HCT116 (cell line): ENCODE data around the gene TRAF5. TPM values are rescaled to one million over a fixed set of nuclear protein-coding genes. Genes with fewer than 3 reads are reported as not detected.

ENCODE experiments used
- ATAC-seq: fragments of 200-7000 bp; cut with Tn5 transposase; 2 replicates; pipeline ENCODE4 v1.9.1; 2020; ENCODE audit warnings: mild to moderate bottlenecking, moderate library complexity
- BruUV-seq: library from RNA; stranded (reverse); fragments of 400-500 nt; replicated peaks from 2 replicates; lab custom pipeline; 2021; lab: Mats Ljungman, UMichigan
- CTCF ChIA-PET: fragments of 300-600 bp; sonication (Branson Sonifier 250); formaldehyde crosslinking; loops from one replicate; lab custom pipeline; 2021; ENCODE audit warnings: antibody characterized with exemption; lab: Charles Lee
- POLR2A ChIA-PET: fragments of 300-600, 350-600 bp; sonication (Branson Sonifier 250); formaldehyde crosslinking; loops from one replicate; lab custom pipeline; 2021; ENCODE audit warnings: antibody characterized with exemption; lab: Charles Lee
- RAD21 ChIA-PET, 2 experiments: fragments of 300-600 bp; sonication (Branson Sonifier 250); formaldehyde crosslinking; loops; one replicate each; lab custom pipeline; 2023; ENCODE audit warnings: low total read pairs in 2 of 2; ENCODE audit not compliant: uncharacterized antibody in 2 of 2, unreplicated experiment in 2 of 2, low non-redundant PET in 1 of 2; lab: Charles Lee
- DNase-seq: peaks from one replicate; pipeline ENCODE4 v3.0.0-alpha.2; 2010; ENCODE audit warnings: low read depth, low spot score
- H2AFZ ChIP-seq: fragments of 200-600 bp; shearing (Covaris generic), sonication (generic); 2 replicates; pipeline ENCODE4 v1.6.1; 2017; ENCODE audit warnings: low read depth, mixed run types, mixed read lengths, antibody characterized with exemption, low read length; ENCODE audit not compliant: poor library complexity, severe bottlenecking
- H3K27ac ChIP-seq: 2 replicates; pipeline ENCODE4 v1.5.1; 2012; ENCODE audit warnings: low read depth, low read length
- H3K27me3 ChIP-seq: fragments of 200-600 bp; sonication (generic); 2 replicates; pipeline ENCODE4 v1.6.1; 2016; ENCODE audit warnings: mixed run types, low read length, mixed read lengths; ENCODE audit not compliant: insufficient read depth
- H3K36me3 ChIP-seq, 2 experiments: fragments of 200-500 bp in 1 of 2; fragments of 200-600 bp in 1 of 2; sonication (Bioruptor generic) in 1 of 2; sonication (generic) in 1 of 2; 2 replicates each; pipeline versions ENCODE4 v1.5.1 to v1.6.1; 2014 to 2016; ENCODE audit warnings: low read length in 2 of 2, inconsistent platforms in 1 of 2, mixed read lengths in 1 of 2, mixed run types in 1 of 2; ENCODE audit not compliant: insufficient read depth in 2 of 2, control insufficient read depth in 1 of 2
- H3K4me1 ChIP-seq, 2 experiments: fragments of 200-600 bp in 1 of 2; sonication (generic) in 1 of 2; 2 replicates each; pipeline versions ENCODE4 v1.5.1 to v1.6.1; 2012 to 2017; ENCODE audit warnings: low read length in 2 of 2, inconsistent platforms in 1 of 2, mild to moderate bottlenecking in 1 of 2, mixed read lengths in 1 of 2, mixed run types in 1 of 2, moderate library complexity in 1 of 2; ENCODE audit not compliant: insufficient read depth in 2 of 2, control insufficient read depth in 1 of 2
- H3K4me2 ChIP-seq: fragments of 200-600 bp; sonication (generic); 2 replicates; pipeline ENCODE4 v1.6.1; 2017; ENCODE audit warnings: mixed run types, low read length, mixed read lengths
- H3K4me3 ChIP-seq, 2 experiments: fragments of 200-600 bp in 1 of 2; sonication (generic) in 1 of 2; replicated peaks in 1 of 2; 2 replicates each; pipeline ENCODE4 v1.5.1; 2011 to 2016; ENCODE audit warnings: low read length in 2 of 2, control low read depth in 1 of 2, low read depth in 1 of 2, mild to moderate bottlenecking in 1 of 2, mixed read lengths in 1 of 2, mixed run types in 1 of 2
- H3K79me2 ChIP-seq: fragments of 200-600 bp; sonication (generic); 2 replicates; pipeline ENCODE4 v1.6.1; 2017; ENCODE audit warnings: mild to moderate bottlenecking, mixed run types, low read length, moderate library complexity, mixed read lengths; ENCODE audit not compliant: insufficient read depth
- H3K9ac ChIP-seq: fragments of 200-600 bp; sonication (generic); 2 replicates; pipeline ENCODE4 v1.6.1; 2016; ENCODE audit warnings: low read length, mixed read lengths
- H3K9me2 ChIP-seq: fragments of 200-600 bp; sonication (generic), shearing (Covaris generic); 2 replicates; pipeline ENCODE4 v1.6.1; 2017; ENCODE audit warnings: mixed run types, mild to moderate bottlenecking, moderate library complexity; ENCODE audit not compliant: insufficient read depth
- H3K9me3 ChIP-seq, 2 experiments: fragments of 200-500 bp in 1 of 2; fragments of 200-600 bp in 1 of 2; sonication (Bioruptor generic) in 1 of 2; sonication (generic) in 1 of 2; 2 replicates each; pipeline ENCODE4 v1.6.1; 2014 to 2017; ENCODE audit warnings: low read length in 2 of 2, mixed read lengths in 2 of 2, inconsistent platforms in 1 of 2, low read depth in 1 of 2, mild to moderate bottlenecking in 1 of 2, mixed run types in 1 of 2, moderate library complexity in 1 of 2; ENCODE audit not compliant: control insufficient read depth in 1 of 2, insufficient read depth in 1 of 2
- H4K20me1 ChIP-seq: fragments of 200-600 bp; sonication (generic), shearing (Covaris generic); 2 replicates; pipeline ENCODE4 v1.6.1; 2017; ENCODE audit warnings: mixed run types, mild to moderate bottlenecking, moderate library complexity; ENCODE audit not compliant: insufficient read depth
- ATF3 ChIP-seq: IDR thresholded peaks from 2 replicates; pipeline ENCODE4 v1.6.1; 2012
- CEBPB ChIP-seq: IDR thresholded peaks from 2 replicates; pipeline ENCODE4 v1.6.1; 2012; ENCODE audit warnings: low read depth
- CTCF ChIP-seq, 3 experiments: fragments of 200-600 bp in 1 of 3; sonication (generic) in 1 of 3; IDR thresholded peaks in 2 of 3; conservative IDR thresholded peaks in 1 of 3; 2 replicates each; pipeline ENCODE4 v1.5.1; 2012 to 2017; ENCODE audit warnings: low read depth in 2 of 3, low read length in 2 of 3, antibody characterized with exemption in 1 of 3, borderline replicate concordance in 1 of 3, control low read depth in 1 of 3, mild to moderate bottlenecking in 1 of 3, mixed read lengths in 1 of 3, mixed run types in 1 of 3, moderate library complexity in 1 of 3; ENCODE audit not compliant: insufficient read depth in 1 of 3
- ELF1 ChIP-seq: IDR thresholded peaks from 2 replicates; pipeline ENCODE4 v1.6.1; 2012; ENCODE audit warnings: low read depth, borderline replicate concordance
- EZH2phosphoT487 ChIP-seq: fragments of 200-600 bp; IDR thresholded peaks from 2 replicates; pipeline ENCODE4 v1.6.1; 2018; ENCODE audit warnings: antibody characterized with exemption, borderline replicate concordance
- RAD21 ChIP-seq: IDR thresholded peaks from 2 replicates; pipeline ENCODE4 v1.6.1; 2012; ENCODE audit warnings: low read depth, mild to moderate bottlenecking
- REST ChIP-seq: IDR thresholded peaks from 2 replicates; pipeline ENCODE4 v1.6.1; 2012; ENCODE audit warnings: low read depth
- SIN3A ChIP-seq: IDR thresholded peaks from 2 replicates; pipeline ENCODE4 v1.6.1; 2012; ENCODE audit warnings: low read depth
- YY1 ChIP-seq: IDR thresholded peaks from 2 replicates; pipeline ENCODE4 v1.6.1; 2011; ENCODE audit warnings: low read length, low read depth, moderate library complexity, mild to moderate bottlenecking; ENCODE audit not compliant: insufficient replicate concordance; ENCODE audit errors: extremely low read depth
- ZFX ChIP-seq: fragments of 450-650 bp; IDR thresholded peaks from 2 replicates; pipeline ENCODE4 v1.6.1; 2017
- ZNF274 ChIP-seq: fragments of 200-500 bp; sonication (Bioruptor generic); IDR thresholded peaks from 2 replicates; pipeline ENCODE4 v1.6.1; 2014; ENCODE audit warnings: mild to moderate bottlenecking, low read depth, low read length, inconsistent platforms
- intact Hi-C: fragments of 100-400 bp; cut with micrococcal nuclease; formaldehyde crosslinking; loops from 2 replicates; pipeline ENCODE4 v1.10.0; 2022
- total RNA-seq: library from RNA; stranded (reverse); gene quantifications from one replicate; pipeline ENCODE4 v1.2.1, GENCODE V29; 2021; ENCODE audit not compliant: unreplicated experiment

TRAF5 gene
- total RNA-seq, 1 experiment from 2014 or later: 6.5 TPM

- ChIA-PET POLR2A (no interaction called here), RAD21 (no interaction called here), CTCF (no interaction called here)
- no TSS peak for BruUV-seq
- Histone ChIP-seq H3K27me3 (no peaks in the 10 kb centered on the region), H2AFZ (no peak overlapping the region), H3K9me3 (no peaks in the 10 kb centered on the region), H3K4me3 (no peak overlapping the region), H3K9me2 (no peaks in the 10 kb centered on the region), H3K79me2 (no peaks in the 10 kb centered on the region), H3K9ac (no peak overlapping the region), H3K27ac (no peak overlapping the region), H4K20me1 (no peaks in the 10 kb centered on the region; the same call in 1 of the 2 replicates), H3K36me3 (peaks cover 7 to 13% of the 10 kb centered on the region in 2 experiments; a peak in 3 of 4 replicates), H3K4me1 (no peaks in the 10 kb centered on the region), H3K4me2 (no peak overlapping the region)
- intact Hi-C loops: no loop called here
- TF ChIP-seq SIN3A: no peak
- no peak for TF ChIP-seq CEBPB
- TF ChIP-seq ELF1: no peak
- no peak for TF ChIP-seq EZH2phosphoT487
- no peak for TF ChIP-seq RAD21
- no peak for TF ChIP-seq REST
- TF ChIP-seq ATF3: no peak
- TF ChIP-seq CTCF (IDR thresholded peaks at IDR 0.05 in 2 of 3, conservative IDR thresholded peaks at IDR 0.05 in 1 of 3; ENCODE audit: borderline replicate concordance in 1 of 3, insufficient read depth in 1 of 3, low read depth in 2 of 3, low read length in 2 of 3): no peak
- no peak for TF ChIP-seq YY1
- TF ChIP-seq ZFX: no peak
- TF ChIP-seq ZNF274: no peak
- ATAC-seq: no peak
- no peak for DNase-seq
Observed at GRCh38 chr1:211296396-211296795, 30.2 kb upstream of the TRAF5 start.
